NCI-H2029 (cell line): ENCODE measurements around the gene SMPDL3A.
"Not testable (repeated sequence)": the region's sequence is repeated elsewhere in the genome, so short reads cannot be mapped to it uniquely, and the experiment has no call there.

ENCODE experiments used
- DNase-seq: peaks from one replicate; lab custom pipeline; 2025; lab: John Stamatoyannopoulos, UW

The SMPDL3A gene

DNA sequence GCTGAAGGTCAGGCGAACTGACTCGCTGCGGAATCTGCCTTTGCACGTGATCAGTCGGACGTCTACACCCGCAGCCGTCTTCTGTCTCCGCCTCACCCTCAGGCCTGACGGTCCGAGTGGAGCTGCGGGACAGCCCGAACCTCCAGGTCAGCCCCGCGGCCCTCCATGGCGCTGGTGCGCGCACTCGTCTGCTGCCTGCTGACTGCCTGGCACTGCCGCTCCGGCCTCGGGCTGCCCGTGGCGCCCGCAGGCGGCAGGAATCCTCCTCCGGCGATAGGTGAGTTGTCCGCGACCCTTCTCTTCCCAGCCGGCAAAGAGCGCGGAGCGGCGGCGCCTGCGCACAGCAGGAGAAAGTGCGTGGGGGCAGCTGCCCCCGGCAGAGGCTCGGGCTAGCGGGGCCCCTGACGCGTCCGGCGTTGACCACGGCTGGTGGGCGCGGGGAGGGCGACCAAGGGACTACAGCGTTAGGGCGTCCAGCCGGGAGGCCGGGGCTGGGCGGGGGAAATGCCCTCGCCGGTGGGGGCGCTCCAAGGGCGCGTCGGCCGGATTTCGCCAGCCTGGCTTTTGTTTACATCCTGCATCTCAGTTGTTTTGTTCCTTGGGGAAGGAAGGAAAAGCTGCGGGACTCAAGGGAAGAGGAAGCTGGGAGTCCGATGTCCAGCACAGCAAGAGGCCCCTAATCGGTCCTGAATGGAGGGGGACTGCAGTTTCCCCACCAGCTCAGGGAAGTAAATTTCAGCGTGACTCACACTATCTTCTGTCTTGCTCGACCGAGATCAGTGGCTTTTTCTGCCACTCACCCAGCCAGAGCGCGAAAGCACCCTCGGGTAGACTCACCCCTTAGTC is at the start of gene SMPDL3A:
Gene SMPDL3A (plus strand): TSS at position 77 of the 846 bp plus-strand sequence. CDS start 89 bp downstream, at position 166.
- DNase-seq, result peak; percentile 86

DNA sequence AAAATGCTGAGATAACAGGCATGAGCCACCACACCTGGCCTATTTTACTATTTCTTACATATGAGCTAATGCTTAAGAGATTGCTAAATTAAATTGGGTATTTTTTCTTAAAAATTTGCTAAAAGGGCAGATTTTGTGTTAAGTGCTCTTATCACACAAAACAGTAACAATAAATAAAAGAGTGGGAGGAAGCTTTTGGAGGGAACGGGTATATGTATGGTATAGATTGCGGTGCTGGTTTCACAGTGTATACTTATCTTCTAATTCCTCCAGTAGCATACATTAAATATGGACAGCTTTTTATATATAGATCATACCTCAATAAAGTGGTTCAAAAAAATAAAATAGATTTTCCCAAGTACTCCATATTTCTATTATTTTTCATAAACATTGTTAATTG is 49.0 kb upstream of the SMPDL3A start:
- DNase-seq, result no peak

- no peak for DNase-seq
Measured at GRCh38 chr6:122740936-122741335, 48.1 kb upstream of the SMPDL3A start.

GRCh38 chr6:122744247-122744646 is 44.8 kb upstream of the SMPDL3A start:
- DNase-seq, result not testable (repeated sequence)

DNA sequence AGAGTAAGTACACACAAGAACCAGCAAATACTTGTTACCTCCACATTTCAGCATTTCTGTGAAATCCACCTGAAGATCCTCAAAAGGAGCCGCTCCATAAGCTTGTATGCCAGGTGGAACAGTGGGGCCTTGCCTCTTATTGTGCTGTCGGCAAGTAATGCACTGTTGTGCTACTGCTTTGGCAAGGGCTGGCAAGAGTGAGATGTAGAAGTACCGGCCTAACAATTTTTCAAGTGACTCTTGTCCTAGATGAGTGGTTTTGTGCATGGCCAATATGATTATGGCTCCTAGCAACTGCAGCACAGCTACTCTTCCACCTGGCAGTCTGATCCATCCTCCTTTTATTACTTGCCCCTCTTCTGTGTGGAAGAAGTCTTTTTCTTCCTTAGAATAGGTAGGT is 44.2 kb upstream of the SMPDL3A start:
- DNase-seq, result peak; percentile 96

DNA sequence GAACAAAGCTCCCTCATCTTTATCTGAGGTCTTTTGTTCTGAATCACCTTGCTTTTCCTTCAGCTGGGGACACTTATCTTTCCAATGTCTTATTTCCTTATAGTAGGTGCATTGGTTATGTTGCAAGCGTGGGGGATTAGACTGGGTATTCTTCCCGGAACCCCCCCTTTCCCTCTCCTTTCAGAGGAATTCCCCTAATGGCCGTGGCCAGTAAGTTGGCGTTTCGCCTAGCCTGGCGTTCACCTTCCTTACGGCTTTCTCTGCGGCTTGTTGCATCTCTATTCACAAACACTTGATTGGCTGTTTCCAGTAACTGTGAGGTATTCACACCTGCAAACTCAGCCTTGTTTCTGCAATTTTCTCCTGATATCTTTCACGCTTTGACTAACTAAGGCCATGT is 42.4 kb upstream of the SMPDL3A start:
- DNase-seq, result no peak

DNA sequence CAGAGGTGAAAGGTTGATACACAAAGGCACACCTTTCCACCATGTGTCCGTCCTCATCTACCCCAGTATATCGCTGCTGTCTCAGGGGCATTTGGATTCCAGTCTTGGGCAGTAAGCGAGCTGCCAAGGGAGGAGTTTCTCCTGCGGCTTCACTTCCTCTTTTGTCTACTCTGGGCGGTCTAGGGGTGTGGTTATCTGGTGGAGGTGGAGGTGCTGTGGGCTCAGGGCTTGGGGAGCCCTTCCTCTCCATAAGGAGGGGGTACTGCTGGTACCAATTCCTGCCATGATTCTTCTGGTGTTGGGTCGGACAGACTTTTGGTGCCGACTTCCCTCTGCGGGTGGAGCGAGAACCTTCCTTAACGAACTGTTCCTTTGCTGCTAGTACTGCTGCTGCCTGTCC is 41.5 kb upstream of the SMPDL3A start:
- no peak for DNase-seq

DNA sequence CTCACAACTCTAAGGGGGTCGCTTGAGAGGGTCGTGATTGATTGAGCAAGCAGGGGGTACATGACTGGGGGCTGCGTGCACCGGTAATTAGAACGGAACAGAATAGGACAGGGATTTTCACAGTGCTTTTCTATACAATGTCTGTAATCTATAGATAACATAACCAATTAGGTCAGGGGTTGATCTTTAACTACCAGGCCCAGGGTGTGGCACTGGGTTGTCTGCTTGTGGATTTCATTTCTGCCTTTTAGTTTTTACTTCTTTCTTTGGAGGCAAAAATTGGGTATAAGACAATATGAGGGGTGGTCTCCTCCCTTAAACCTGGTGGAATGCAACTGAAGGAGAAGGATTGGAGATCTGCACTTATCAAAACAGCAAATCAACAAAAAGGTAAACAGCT is 40.1 kb upstream of the SMPDL3A start:
- DNase-seq, result not testable (repeated sequence)

DNA sequence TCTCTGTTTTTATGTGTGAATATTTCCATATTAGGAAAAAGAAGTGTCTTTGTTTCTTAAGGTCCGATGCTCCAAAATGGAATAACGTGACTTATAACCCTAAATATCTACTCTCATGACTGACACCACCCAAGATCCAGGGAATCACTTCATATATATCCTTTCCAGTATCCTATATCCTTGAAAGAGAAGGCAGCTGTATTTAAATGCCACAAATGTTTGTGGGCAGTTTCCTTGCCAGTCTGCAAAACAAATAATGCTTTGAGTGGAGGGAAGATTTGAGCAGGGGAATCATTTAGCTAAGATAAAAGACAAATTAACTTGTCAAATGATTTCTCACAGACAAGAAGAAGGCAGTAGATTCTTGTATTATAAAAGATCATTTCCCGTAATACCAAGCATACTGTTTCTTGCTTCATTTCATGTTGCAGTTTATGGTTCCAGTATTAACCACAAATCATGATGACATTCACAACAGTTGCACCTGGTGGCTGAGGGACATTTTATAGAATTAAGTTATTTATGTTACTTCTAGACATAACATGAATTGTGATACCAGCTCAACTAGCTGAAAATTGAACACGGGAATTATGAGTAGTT is 39.5 kb upstream of the SMPDL3A start:
- peak; percentile 58 for DNase-seq

DNA sequence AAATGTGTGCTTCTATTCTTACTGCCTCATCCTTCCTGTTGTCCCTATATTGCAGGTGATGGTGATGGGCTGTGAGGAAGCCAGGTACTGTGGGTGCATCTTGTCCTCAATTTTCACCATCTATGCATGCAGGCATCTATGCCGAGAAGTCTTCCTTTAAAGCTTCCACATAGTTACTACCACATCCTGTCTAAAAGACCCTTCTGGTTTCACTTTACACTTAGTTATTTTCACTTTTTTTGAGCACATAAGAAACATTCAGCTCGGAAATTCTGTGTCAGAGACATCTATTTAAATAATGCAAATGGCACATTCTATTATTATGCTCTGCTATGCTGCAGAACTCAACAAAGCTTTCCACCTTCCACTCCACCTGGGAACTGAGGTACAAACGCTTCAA is 37.7 kb upstream of the SMPDL3A start:
- DNase-seq, result no peak

- DNase-seq, result no peak
Measured at GRCh38 chr6:122752459-122752858, 36.6 kb upstream of the SMPDL3A start.

DNA sequence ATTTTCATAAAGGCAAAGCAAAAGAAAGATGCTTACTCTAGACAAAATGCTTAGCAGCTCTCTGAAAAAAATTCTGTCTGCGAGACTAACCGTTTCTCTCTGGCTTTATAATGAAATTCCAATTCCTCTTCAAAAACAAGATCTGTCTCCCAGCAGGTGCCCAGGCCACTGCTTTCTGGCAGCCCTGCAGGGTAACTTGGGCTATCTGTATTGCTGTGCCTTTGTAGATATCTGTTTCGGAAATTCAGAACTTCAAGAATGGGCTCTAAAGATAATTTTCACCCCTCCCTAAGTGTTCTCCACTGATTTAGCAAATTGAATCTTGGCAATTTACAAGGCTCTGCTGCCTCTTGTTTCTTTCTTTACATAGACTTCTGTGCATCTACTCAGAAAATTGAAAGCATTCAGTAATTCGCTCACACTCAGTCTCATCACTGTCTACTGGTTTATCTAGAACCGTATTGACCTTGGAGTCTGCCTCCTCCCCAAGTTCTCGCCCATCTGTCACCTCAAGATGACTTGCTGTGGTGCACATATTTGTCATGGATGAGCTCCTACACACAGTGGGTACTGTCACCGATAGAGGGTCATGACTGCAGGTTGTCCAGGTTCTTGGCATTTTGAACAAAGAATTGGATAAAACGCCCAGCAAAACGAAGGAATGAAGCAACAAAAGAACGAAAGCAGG is 35.9 kb upstream of the SMPDL3A start:
- no peak for DNase-seq

DNA sequence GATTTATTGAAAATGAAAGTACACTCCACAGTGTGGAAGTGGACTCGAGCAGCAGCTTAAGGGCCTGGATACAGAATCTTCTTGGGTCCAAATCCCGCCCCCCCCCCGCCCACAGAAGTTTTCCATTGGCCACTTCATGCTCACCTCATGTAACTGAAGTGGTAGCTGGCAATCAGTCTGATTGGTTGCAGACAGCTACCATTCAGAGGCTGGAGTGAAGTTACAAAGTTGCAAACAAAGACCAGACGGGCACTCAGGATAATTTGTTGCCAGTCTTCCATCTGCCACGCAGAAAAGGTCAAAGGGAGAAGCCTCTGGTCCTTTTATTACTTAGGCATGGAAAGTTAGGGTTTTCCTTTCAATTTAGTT is 35.4 kb upstream of the SMPDL3A start:
- peak; percentile 50 for DNase-seq

- DNase-seq, result peak; percentile 7
Measured at GRCh38 chr6:122754191-122754731, 34.8 kb upstream of the SMPDL3A start.

DNA sequence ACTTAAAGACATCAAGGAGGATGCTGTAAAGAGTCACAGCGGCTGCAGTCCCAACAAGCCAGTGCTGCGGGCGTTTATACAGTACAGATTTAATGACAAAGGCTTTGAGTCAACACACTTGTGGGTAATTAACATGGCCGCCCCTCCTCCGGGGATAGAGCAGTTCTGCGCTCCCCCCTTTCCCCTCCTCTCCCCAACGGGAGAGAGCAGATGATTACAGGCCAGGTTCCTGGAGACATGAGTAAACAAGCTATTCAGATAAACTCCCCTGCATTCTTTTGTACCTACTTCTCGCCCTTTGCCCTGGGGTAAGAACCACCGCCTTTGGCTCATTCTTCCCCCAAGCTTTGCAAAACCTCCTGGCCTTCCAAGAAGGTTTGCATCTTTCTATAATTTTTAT is 33.2 kb upstream of the SMPDL3A start:
- no peak for DNase-seq

DNA sequence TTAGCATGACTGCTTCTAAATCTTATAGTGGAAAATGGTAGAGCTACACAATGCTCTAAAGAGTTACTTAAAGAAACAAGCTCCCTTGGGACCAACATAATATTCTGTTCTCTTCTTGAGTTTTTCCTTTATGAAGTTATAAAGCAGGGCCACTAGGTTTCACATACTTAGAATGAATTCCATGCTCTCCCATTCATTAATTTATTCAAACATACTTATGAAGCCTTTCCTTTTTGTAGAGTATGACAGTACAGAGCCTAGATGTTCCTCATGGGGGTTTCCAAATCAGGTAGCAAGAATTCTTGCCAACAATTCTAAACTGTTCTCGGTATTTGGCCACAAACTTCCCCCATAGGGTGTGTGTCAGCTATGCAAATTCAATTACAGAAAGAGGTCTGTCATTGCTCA is 30.1 kb upstream of the SMPDL3A start:
- no peak for DNase-seq

GRCh38 chr6:122760330-122760729 is 28.7 kb upstream of the SMPDL3A start:
- no peak for DNase-seq

GRCh38 chr6:122766256-122766655 is 22.8 kb upstream of the SMPDL3A start:
- no peak for DNase-seq

GRCh38 chr6:122770835-122771601 is 18.0 kb upstream of the SMPDL3A start:
- DNase-seq, result no peak

DNA sequence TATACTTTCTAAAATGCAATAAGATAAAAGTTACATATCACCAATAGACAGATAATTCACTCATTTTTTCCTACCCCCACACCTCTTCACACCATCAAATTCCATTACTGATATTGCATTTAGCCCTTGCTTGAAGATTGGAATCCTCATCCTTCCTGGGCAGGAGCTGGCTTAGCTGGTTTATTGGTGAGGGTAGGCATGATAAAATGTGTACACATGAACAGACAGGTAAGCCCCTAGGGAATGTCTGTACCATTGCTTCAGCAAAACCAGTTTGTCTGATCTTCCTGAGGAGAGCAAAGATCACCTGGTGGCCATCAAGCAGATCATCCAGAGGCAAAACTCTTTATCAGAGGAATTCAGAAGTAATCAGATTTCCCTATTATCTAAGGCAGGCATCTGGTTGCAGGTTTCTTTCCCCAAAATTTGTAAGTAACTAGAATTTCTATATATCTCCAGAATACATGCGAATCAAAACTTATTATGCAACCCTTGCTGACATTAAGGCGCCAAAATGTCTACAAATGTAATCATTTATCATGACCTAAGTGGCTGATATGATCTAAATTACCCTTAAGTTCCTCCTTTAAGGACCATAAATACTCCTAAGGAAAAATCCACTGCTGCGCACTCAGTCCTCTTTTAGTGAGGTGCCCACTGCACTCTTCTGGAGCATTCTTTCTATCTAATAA is 16.2 kb upstream of the SMPDL3A start:
- no peak for DNase-seq

DNA sequence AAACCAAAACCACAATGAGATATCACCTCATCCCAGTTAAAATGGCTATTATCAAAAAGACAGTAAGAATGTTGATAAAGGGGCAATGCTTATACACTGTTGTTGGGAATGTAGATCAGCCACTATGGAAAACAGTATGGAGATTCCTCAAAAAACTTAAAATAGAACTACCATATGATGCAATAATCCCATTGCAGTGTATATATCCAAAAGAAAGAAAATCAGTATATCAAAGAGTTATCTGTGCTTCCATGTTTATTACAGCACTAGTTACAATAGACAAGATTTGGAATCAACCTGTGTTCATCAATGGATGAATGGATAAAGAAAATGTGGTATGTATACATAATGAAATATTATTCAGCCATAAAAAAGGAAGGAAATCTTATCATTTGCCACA is 13.1 kb upstream of the SMPDL3A start:
- DNase-seq, result no peak
